MM.1S (cell line): ENCODE measurements around the gene PI4K2A.

ENCODE experiments used
- DNase-seq: peaks from one replicate; pipeline ENCODE4 v3.0.0-alpha.2; 2015
- H2AFZ ChIP-seq: fragments of 300-600 bp; sonication (generic); 2 replicates; pipeline ENCODE4 v1.6.0; 2016; ENCODE audit warnings: antibody characterized with exemption, low read length
- H3F3A ChIP-seq: fragments of 300-600 bp; sonication (generic); 2 replicates; pipeline ENCODE4 v1.6.1; 2016; ENCODE audit warnings: mild to moderate bottlenecking, antibody characterized with exemption, low read length, moderate library complexity, mixed read lengths; ENCODE audit not compliant: insufficient read depth
- H3K27ac ChIP-seq: fragments of 300-600 bp; sonication (generic); 2 replicates; pipeline ENCODE4 v1.5.1; 2016; ENCODE audit warnings: mild to moderate bottlenecking, low read length
- H3K27me3 ChIP-seq: fragments of 300-600 bp; sonication (generic); replicated peaks from 2 replicates; pipeline ENCODE4 v1.6.0; 2016; ENCODE audit warnings: low read length; ENCODE audit not compliant: insufficient read depth
- H3K36me3 ChIP-seq: fragments of 300-600 bp; sonication (generic); replicated peaks from 2 replicates; pipeline ENCODE4 v1.6.1; 2016; ENCODE audit warnings: mild to moderate bottlenecking, low read length, mixed read lengths; ENCODE audit not compliant: insufficient read depth
- H3K4me1 ChIP-seq: fragments of 300-600 bp; sonication (generic); 2 replicates; pipeline ENCODE4 v1.6.1; 2016; ENCODE audit warnings: low read length, mixed read lengths
- H3K4me2 ChIP-seq: fragments of 300-600 bp; sonication (generic); 2 replicates; pipeline ENCODE4 v1.6.0; 2016; ENCODE audit warnings: low read depth, low read length
- H3K4me3 ChIP-seq: fragments of 300-600 bp; sonication (generic); 2 replicates; pipeline ENCODE4 v1.5.1; 2016; ENCODE audit warnings: low read length, mixed read lengths
- H3K79me2 ChIP-seq: fragments of 300-600 bp; sonication (generic); 2 replicates; pipeline ENCODE4 v1.6.1; 2016; ENCODE audit warnings: mixed run types, low read length, mixed read lengths
- H3K9ac ChIP-seq: fragments of 300-600 bp; sonication (generic); 2 replicates; pipeline ENCODE4 v1.6.1; 2016; ENCODE audit warnings: low read length, mixed read lengths
- H3K9me2 ChIP-seq: fragments of 300-600 bp; sonication (generic); replicated peaks from 2 replicates; pipeline ENCODE4 v1.6.1; 2016; ENCODE audit warnings: mild to moderate bottlenecking, low read length, mixed read lengths; ENCODE audit not compliant: insufficient read depth
- H3K9me3 ChIP-seq: fragments of 300-600 bp; sonication (generic); replicated peaks from 2 replicates; pipeline ENCODE4 v1.6.1; 2016; ENCODE audit warnings: mild to moderate bottlenecking, low read length, mixed read lengths; ENCODE audit not compliant: insufficient read depth
- H4K20me1 ChIP-seq: fragments of 300-600 bp; sonication (generic); 2 replicates; pipeline ENCODE4 v1.6.1; 2016; ENCODE audit warnings: mild to moderate bottlenecking, low read length, moderate library complexity, mixed read lengths; ENCODE audit not compliant: insufficient read depth
- EZH2 ChIP-seq: fragments of 300-600 bp; sonication (generic); optimal IDR thresholded peaks from 2 replicates; pipeline ENCODE3; 2017; ENCODE audit warnings: low read depth, mild to moderate bottlenecking, antibody characterized with exemption, low read length, mixed read lengths
- EZH2phosphoT487 ChIP-seq: fragments of 300-600 bp; sonication (generic); IDR thresholded peaks from 2 replicates; pipeline ENCODE4 v1.6.1; 2018; ENCODE audit warnings: antibody characterized with exemption, low read length
- TF ChIP-seq, protein P1 (sequence below): fragments of 300-600 bp; sonication (generic); IDR thresholded peaks from 2 replicates; pipeline ENCODE4 v1.5.1; 2016; ENCODE audit warnings: antibody characterized with exemption, low read length, mixed read lengths

Gene PI4K2A

DNA sequence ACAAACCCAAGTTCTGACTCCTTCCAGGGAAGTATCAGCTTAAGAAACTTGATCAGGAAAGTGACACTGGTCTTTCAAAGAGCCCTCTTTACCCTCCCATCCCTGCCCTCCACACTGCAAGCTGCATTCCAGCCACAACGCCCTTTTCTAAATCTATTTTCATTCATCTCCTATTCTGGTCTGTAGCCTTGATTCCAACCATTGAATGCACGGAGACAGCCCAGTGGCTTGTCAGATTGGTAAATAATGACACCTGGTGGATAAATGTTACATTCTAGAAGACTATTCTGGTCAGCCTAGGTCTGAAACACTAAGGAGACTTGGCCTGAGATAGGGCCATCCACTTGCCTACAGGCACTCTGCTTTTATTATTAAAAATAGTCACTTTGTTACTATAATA, 28.1 kb upstream of the PI4K2A start:
- no peak overlapping the region for H3K4me3 ChIP-seq
- TF ChIP-seq EZH2phosphoT487 (no peak), EZH2 (no peak)
- TF ChIP-seq, protein P1, sequence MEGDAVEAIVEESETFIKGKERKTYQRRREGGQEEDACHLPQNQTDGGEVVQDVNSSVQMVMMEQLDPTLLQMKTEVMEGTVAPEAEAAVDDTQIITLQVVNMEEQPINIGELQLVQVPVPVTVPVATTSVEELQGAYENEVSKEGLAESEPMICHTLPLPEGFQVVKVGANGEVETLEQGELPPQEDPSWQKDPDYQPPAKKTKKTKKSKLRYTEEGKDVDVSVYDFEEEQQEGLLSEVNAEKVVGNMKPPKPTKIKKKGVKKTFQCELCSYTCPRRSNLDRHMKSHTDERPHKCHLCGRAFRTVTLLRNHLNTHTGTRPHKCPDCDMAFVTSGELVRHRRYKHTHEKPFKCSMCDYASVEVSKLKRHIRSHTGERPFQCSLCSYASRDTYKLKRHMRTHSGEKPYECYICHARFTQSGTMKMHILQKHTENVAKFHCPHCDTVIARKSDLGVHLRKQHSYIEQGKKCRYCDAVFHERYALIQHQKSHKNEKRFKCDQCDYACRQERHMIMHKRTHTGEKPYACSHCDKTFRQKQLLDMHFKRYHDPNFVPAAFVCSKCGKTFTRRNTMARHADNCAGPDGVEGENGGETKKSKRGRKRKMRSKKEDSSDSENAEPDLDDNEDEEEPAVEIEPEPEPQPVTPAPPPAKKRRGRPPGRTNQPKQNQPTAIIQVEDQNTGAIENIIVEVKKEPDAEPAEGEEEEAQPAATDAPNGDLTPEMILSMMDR, result peak; percentile 38
- no peaks in the 10 kb centered on the region for H3K9me2 ChIP-seq
- H3K4me1 ChIP-seq, result no peaks in the 10 kb centered on the region
- no peaks in the 10 kb centered on the region for H3F3A ChIP-seq
- no peak overlapping the region for H3K4me2 ChIP-seq
- no peaks in the 10 kb centered on the region for H4K20me1 ChIP-seq
- peak; percentile 14 for DNase-seq
- no peak overlapping the region for H3K27ac ChIP-seq
- no peaks in the 10 kb centered on the region for H3K36me3 ChIP-seq
- H2AFZ ChIP-seq, result no peak overlapping the region
- H3K9me3 ChIP-seq, result no peaks in the 10 kb centered on the region
- no peaks in the 10 kb centered on the region for H3K27me3 ChIP-seq
- no peaks in the 10 kb centered on the region for H3K79me2 ChIP-seq
- no peak overlapping the region for H3K9ac ChIP-seq

DNA sequence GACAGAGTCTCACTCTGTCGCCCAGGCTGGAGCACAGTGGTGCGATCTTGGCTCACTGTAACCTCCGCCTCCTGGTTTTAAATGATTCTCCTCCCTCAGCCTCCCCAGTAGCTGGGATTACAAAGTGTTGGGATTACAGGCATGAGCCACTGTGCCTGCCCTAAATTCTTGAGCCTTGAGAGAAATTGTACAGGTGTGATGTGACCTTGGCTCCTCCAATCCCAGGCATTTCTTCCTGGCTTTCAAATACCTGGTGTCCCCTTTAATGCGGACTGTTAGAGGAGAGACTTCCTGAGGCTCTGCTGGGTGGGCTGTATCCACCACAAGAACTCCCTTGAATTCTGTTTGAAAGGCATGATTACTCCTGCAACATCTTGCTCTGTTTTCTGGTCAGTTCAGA, 22.2 kb upstream of the PI4K2A start:
- no peaks in the 10 kb centered on the region for H3K4me1 ChIP-seq
- H3K27ac ChIP-seq, result no peak overlapping the region
- no peak overlapping the region for H3K4me2 ChIP-seq
- no peaks in the 10 kb centered on the region for H4K20me1 ChIP-seq
- H3K27me3 ChIP-seq, result no peaks in the 10 kb centered on the region
- H3K36me3 ChIP-seq, result no peaks in the 10 kb centered on the region
- DNase-seq, result no peak
- TF ChIP-seq, protein P1, result no peak
- TF ChIP-seq EZH2 (no peak), EZH2phosphoT487 (no peak)
- no peaks in the 10 kb centered on the region for H3K79me2 ChIP-seq
- no peak overlapping the region for H3K9ac ChIP-seq
- H3F3A ChIP-seq, result no peaks in the 10 kb centered on the region
- H2AFZ ChIP-seq, result no peak overlapping the region
- no peaks in the 10 kb centered on the region for H3K9me2 ChIP-seq
- no peaks in the 10 kb centered on the region for H3K9me3 ChIP-seq
- H3K4me3 ChIP-seq, result no peak overlapping the region

DNA sequence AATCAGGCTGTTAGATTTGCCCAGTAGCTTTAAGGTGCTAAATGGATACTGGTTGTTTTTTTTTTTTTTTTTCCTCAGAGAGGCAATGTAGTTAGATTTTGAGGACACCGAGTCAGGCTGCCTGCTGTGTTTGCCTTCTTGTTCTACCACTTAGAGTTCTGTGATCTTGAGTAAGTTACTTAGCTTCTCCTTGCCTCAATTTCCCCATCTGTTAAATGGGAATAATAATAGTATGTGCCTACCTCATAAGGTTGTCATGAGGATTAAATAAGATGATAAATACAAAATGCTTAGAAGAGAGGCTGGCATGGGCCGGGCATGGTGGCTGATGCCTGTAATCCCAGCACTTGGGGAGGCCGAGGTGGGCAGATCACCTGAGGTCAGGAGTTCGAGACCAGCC, 21.7 kb upstream of the PI4K2A start:
- DNase-seq, result no peak

More for the DNA sequence above, 21.7 kb upstream of the PI4K2A start:
- H3K36me3 ChIP-seq, result no peaks in the 10 kb centered on the region
- H3K4me1 ChIP-seq, result no peaks in the 10 kb centered on the region
- no peak overlapping the region for H3K4me3 ChIP-seq
- no peaks in the 10 kb centered on the region for H3F3A ChIP-seq
- no peak overlapping the region for H3K9ac ChIP-seq
- H3K27me3 ChIP-seq, result no peaks in the 10 kb centered on the region
- H4K20me1 ChIP-seq, result no peaks in the 10 kb centered on the region
- H3K9me3 ChIP-seq, result no peaks in the 10 kb centered on the region
- H3K9me2 ChIP-seq, result no peaks in the 10 kb centered on the region
- no peak overlapping the region for H2AFZ ChIP-seq
- H3K27ac ChIP-seq, result no peak overlapping the region
- no peak overlapping the region for H3K4me2 ChIP-seq
- no peaks in the 10 kb centered on the region for H3K79me2 ChIP-seq
- no peak for TF ChIP-seq EZH2
- TF ChIP-seq, protein P1, result no peak
